Panc1 (cell line): ENCODE results near the gene RLIM. TPM values are rescaled to one million over a fixed set of nuclear protein-coding genes. Genes with fewer than 3 reads are reported as not detected.

ENCODE experiments used
- ATAC-seq: fragments of 200-7000 bp; cut with Tn5 transposase; 2 replicates; pipeline ENCODE4 v1.9.1; 2020; ENCODE audit warnings: mild to moderate bottlenecking, moderate library complexity
- BruUV-seq: library from RNA; stranded (reverse); fragments of 400-500 nt; replicated peaks from 2 replicates; lab custom pipeline; 2021; lab: Mats Ljungman, UMichigan
- CTCF ChIA-PET: fragments of 300-600 bp; sonication (Branson Sonifier 250); formaldehyde crosslinking; loops from one replicate; lab custom pipeline; 2022; ENCODE audit warnings: antibody characterized with exemption; lab: Charles Lee
- POLR2A ChIA-PET: fragments of 300-600 bp; sonication (Branson Sonifier 250); formaldehyde crosslinking; loops from one replicate; lab custom pipeline; 2022; ENCODE audit warnings: antibody characterized with exemption; lab: Charles Lee
- DNase-seq: peaks from one replicate; pipeline ENCODE4 v3.0.0-alpha.2; 2010; ENCODE audit warnings: low read depth, low spot score
- H3K27ac ChIP-seq: 2 replicates; pipeline ENCODE4 v1.5.1; 2011; ENCODE audit warnings: mild to moderate bottlenecking, low read length, inconsistent platforms
- H3K27me3 ChIP-seq: fragments of 200-500 bp; sonication (Bioruptor generic); 2 replicates; pipeline ENCODE4 v1.6.0; 2014; ENCODE audit warnings: low read length, inconsistent platforms; ENCODE audit not compliant: control insufficient read depth, insufficient read depth
- H3K36me3 ChIP-seq: fragments of 200-500 bp; sonication (Bioruptor generic); 2 replicates; pipeline ENCODE4 v1.5.1; 2014; ENCODE audit warnings: inconsistent platforms, mild to moderate bottlenecking, low read length, moderate library complexity; ENCODE audit not compliant: control insufficient read depth, insufficient read depth
- H3K4me1 ChIP-seq: 2 replicates; pipeline ENCODE4 v1.5.1; 2011; ENCODE audit warnings: inconsistent platforms, mild to moderate bottlenecking, low read length, moderate library complexity; ENCODE audit not compliant: control insufficient read depth, insufficient read depth
- H3K4me3 ChIP-seq, 2 experiments: 2 replicates each; pipeline ENCODE4 v1.5.1; 2011 to 2012; ENCODE audit warnings: low read depth in 2 of 2, low read length in 2 of 2, mild to moderate bottlenecking in 2 of 2, inconsistent platforms in 1 of 2, moderate library complexity in 1 of 2
- H3K9me3 ChIP-seq: fragments of 200-500 bp; sonication (Bioruptor generic); 2 replicates; pipeline ENCODE4 v1.5.1; 2014; ENCODE audit warnings: low read depth, mild to moderate bottlenecking, inconsistent platforms, low read length, moderate library complexity; ENCODE audit not compliant: control insufficient read depth, insufficient read depth
- CTCF ChIP-seq: fragments of 450-650 bp; IDR thresholded peaks from 2 replicates; pipeline ENCODE4 v1.5.1; 2017; ENCODE audit warnings: mild to moderate bottlenecking
- TCF7L2 ChIP-seq: IDR thresholded peaks from 2 replicates; pipeline ENCODE4 v1.6.1; 2011; ENCODE audit warnings: mild to moderate bottlenecking, low read depth, low read length, inconsistent platforms
- in situ Hi-C: cut with HindIII; loops from 2 replicates; pipeline ENCODE4 v1.10.0; 2016; ENCODE audit warnings: low sequenced_read_pairs, low pct_unique_long_range_greater_than_20kb
- intact Hi-C: fragments of 100-400 bp; cut with micrococcal nuclease; formaldehyde crosslinking; loops from one replicate; pipeline ENCODE4 v1.10.0; 2022; ENCODE audit not compliant: unreplicated experiment
- total RNA-seq: library from RNA; stranded (reverse); gene quantifications from one replicate; pipeline ENCODE4 v1.2.1, GENCODE V29; 2021; ENCODE audit not compliant: unreplicated experiment

The RLIM gene
- total RNA-seq, 1 experiment from 2014 or later: 50.6 TPM

- H3K4me3 ChIP-seq: peak overlapping the region; percentile 52 to 71
- ATAC-seq (peak; percentile 80), DNase-seq (no peak)
- peaks cover 2% of the 10 kb centered on the region; the same call in 1 of the 2 replicates for H3K4me1 ChIP-seq
- intact Hi-C loops (loop anchor here (5.0 kb wide), 1 partner anchor 248 kb away; no protein-coding TSS in a partner anchor), in situ Hi-C loops (no loop called here)
- peak overlapping the region; percentile 39; the same call in 1 of the 2 replicates for H3K27ac ChIP-seq
- no peaks in the 10 kb centered on the region for H3K9me3 ChIP-seq
- H3K27me3 ChIP-seq: no peaks in the 10 kb centered on the region
- POLR2A ChIA-PET: interaction anchor here (0.7 kb wide), 1 partner anchor 76 kb away, joined by 3 read pairs; no protein-coding TSS in a partner anchor
- BruUV-seq: no TSS peak
- TF ChIP-seq TCF7L2 (no peak), CTCF (peak; percentile 69)
- CTCF ChIA-PET: interaction anchor here (0.6 kb wide), 2 partner anchors 34 to 190 kb away, joined by 4 to 5 read pairs; no protein-coding TSS in a partner anchor
- H3K36me3 ChIP-seq: no peaks in the 10 kb centered on the region
Observed at GRCh38 chrX:74535408-74536151, 78.8 kb downstream of the RLIM start.

Other genes starting within 250 kb of the RLIM start
- 34.5 TPM for gene SLC16A2, start 193.1 kb downstream of the RLIM start, total RNA-seq